Fibroblast of lung (primary cell): ENCODE data around the gene CASP4.

Experiments
- CTCF ChIP-seq, 2 donors: IDR thresholded peaks in 1 of 2; conservative IDR thresholded peaks in 1 of 2; 1 replicate in 1 of 2; 2 replicates in 1 of 2; pipeline ENCODE4 v1.5.1; 2011 to 2012; ENCODE audit warnings: low read length in 2 of 2, control low read depth in 1 of 2, inconsistent platforms in 1 of 2, low read depth in 1 of 2, mild to moderate bottlenecking in 1 of 2
- EZH2 ChIP-seq: IDR thresholded peaks from 2 replicates; pipeline ENCODE4 v1.5.1; 2012; ENCODE audit warnings: low read length, control low read depth, mild to moderate bottlenecking; ENCODE audit errors: missing control alignments

GRCh38 chr11:104934594-104934993 is 33.8 kb downstream of the CASP4 start:
- TF ChIP-seq CTCF (conservative IDR thresholded peaks at IDR 0.05 in 1 of 2, IDR thresholded peaks at IDR 0.05 in 1 of 2; ENCODE audit: low read depth in 1 of 2, low read length in 2 of 2) (no peak), EZH2 (no peak)
